IMR-90 (cell line): ENCODE measurements around the gene SOX5. TPM values are rescaled to one million over a fixed set of nuclear protein-coding genes. Genes with fewer than 3 reads are reported as not detected.

ENCODE experiments used
- ATAC-seq: fragments of 200-7000 bp; cut with Tn5 transposase; 2 replicates; pipeline ENCODE4 v1.9.1; 2020; ENCODE audit warnings: low read depth, mild to moderate bottlenecking, moderate library complexity
- BruUV-seq: library from RNA; stranded (reverse); fragments of 400-500 nt; replicated peaks from 2 replicates; lab custom pipeline; 2021; lab: Mats Ljungman, UMichigan
- CTCF ChIA-PET: fragments of 300-600 bp; formaldehyde crosslinking; extraction: SDS; loops from one replicate; lab custom pipeline; 2021; ENCODE audit warnings: antibody characterized with exemption; lab: Yijun Ruan, JAX
- POLR2A ChIA-PET: fragments of 300-600 bp; sonication (Branson Sonifier 250); formaldehyde crosslinking; loops from one replicate; lab custom pipeline; 2022; ENCODE audit warnings: antibody characterized with exemption; ENCODE audit not compliant: unreplicated experiment; lab: Charles Lee
- DNase-seq: peaks from one replicate; pipeline ENCODE4 v3.0.0; 2013
- H2AFZ ChIP-seq: replicated peaks from 2 replicates; pipeline ENCODE3; 2013; ENCODE audit warnings: low read length, mild to moderate bottlenecking; ENCODE audit not compliant: poor library complexity
- H2AK5ac ChIP-seq: 2 replicates; pipeline ENCODE4 v1.6.1; 2013; ENCODE audit warnings: low read depth, low read length, inconsistent platforms
- H2AK9ac ChIP-seq: replicated peaks from 2 replicates; pipeline ENCODE3; 2013; ENCODE audit warnings: mild to moderate bottlenecking, low read depth, low read length, moderate library complexity; ENCODE audit not compliant: poor library complexity
- H2BK120ac ChIP-seq: 2 replicates; pipeline ENCODE4 v1.6.1; 2013; ENCODE audit warnings: low read depth, low read length, inconsistent platforms
- H2BK15ac ChIP-seq: 3 replicates; pipeline ENCODE4 v1.6.1; 2013; ENCODE audit warnings: low read depth, low read length, inconsistent platforms
- H2BK20ac ChIP-seq: 2 replicates; pipeline ENCODE4 v1.6.1; 2013; ENCODE audit warnings: low read depth, mild to moderate bottlenecking, inconsistent platforms, low read length, moderate library complexity
- H2BK5ac ChIP-seq: 2 replicates; pipeline ENCODE4 v1.6.1; 2013; ENCODE audit warnings: mild to moderate bottlenecking, low read depth, low read length, inconsistent platforms; ENCODE audit not compliant: poor library complexity, severe bottlenecking
- H3K14ac ChIP-seq: replicated peaks from 2 replicates; pipeline ENCODE4 v1.6.1; 2013; ENCODE audit warnings: low read depth, low read length, inconsistent platforms
- H3K18ac ChIP-seq: 2 replicates; pipeline ENCODE4 v1.6.1; 2013; ENCODE audit warnings: low read depth, low read length, control low read depth
- H3K23ac ChIP-seq: 2 replicates; pipeline ENCODE4 v1.6.1; 2013; ENCODE audit warnings: low read depth, low read length, inconsistent platforms
- H3K27ac ChIP-seq: 2 replicates; pipeline ENCODE4 v1.5.1; 2013; ENCODE audit warnings: mild to moderate bottlenecking, control low read depth, low read length; ENCODE audit not compliant: insufficient read depth
- H3K27me3 ChIP-seq: 2 replicates; pipeline ENCODE4 v1.6.1; 2013; ENCODE audit warnings: low read length; ENCODE audit not compliant: control insufficient read depth, insufficient read depth
- H3K36me3 ChIP-seq: 2 replicates; pipeline ENCODE4 v1.6.1; 2013; ENCODE audit warnings: low read length, mixed read lengths; ENCODE audit not compliant: control insufficient read depth, insufficient read depth
- H3K4ac ChIP-seq: 2 replicates; pipeline ENCODE4 v1.6.1; 2013; ENCODE audit warnings: low read depth, low read length, inconsistent platforms
- H3K4me1 ChIP-seq: 2 replicates; pipeline ENCODE4 v1.6.1; 2013; ENCODE audit warnings: low read length, mixed read lengths; ENCODE audit not compliant: control insufficient read depth, insufficient read depth
- H3K4me2 ChIP-seq: 2 replicates; pipeline ENCODE4 v1.6.1; 2013; ENCODE audit warnings: low read depth, mild to moderate bottlenecking, control low read depth, low read length, moderate library complexity
- H3K4me3 ChIP-seq: 2 replicates; pipeline ENCODE4 v1.5.1; 2013; ENCODE audit warnings: low read depth, mild to moderate bottlenecking, control low read depth, low read length, moderate library complexity; ENCODE audit not compliant: insufficient read depth
- H3K56ac ChIP-seq: 2 replicates; pipeline ENCODE4 v1.6.1; 2013; ENCODE audit warnings: low read length, inconsistent platforms; ENCODE audit not compliant: insufficient read depth; ENCODE audit errors: extremely low read depth
- H3K79me1 ChIP-seq, 2 experiments: 2 replicates each; pipeline ENCODE4 v1.6.1; 2013; ENCODE audit warnings: low read length in 2 of 2, inconsistent platforms in 1 of 2, low read depth in 1 of 2
- H3K9ac ChIP-seq: 2 replicates; pipeline ENCODE4 v1.6.1; 2013; ENCODE audit warnings: low read depth, low read length, control low read depth
- H3K9me1 ChIP-seq: 2 replicates; pipeline ENCODE4 v1.6.1; 2013; ENCODE audit warnings: low read length, inconsistent platforms; ENCODE audit not compliant: insufficient read depth
- H3K9me3 ChIP-seq: 2 replicates; pipeline ENCODE4 v1.6.1; 2013; ENCODE audit warnings: low read length; ENCODE audit not compliant: control insufficient read depth, insufficient read depth
- H4K20me1 ChIP-seq: 2 replicates; pipeline ENCODE4 v1.6.1; 2013; ENCODE audit warnings: low read length, inconsistent platforms; ENCODE audit not compliant: insufficient read depth
- H4K5ac ChIP-seq: 2 replicates; pipeline ENCODE4 v1.6.1; 2013; ENCODE audit warnings: mild to moderate bottlenecking, low read depth, low read length, control low read depth
- H4K8ac ChIP-seq, 2 experiments: 2 replicates each; pipeline ENCODE4 v1.6.1; 2013; ENCODE audit warnings: low read depth in 2 of 2, low read length in 2 of 2, control low read depth in 1 of 2, inconsistent platforms in 1 of 2
- H4K91ac ChIP-seq: 2 replicates; pipeline ENCODE4 v1.6.1; 2013; ENCODE audit warnings: low read depth, low read length, inconsistent platforms; ENCODE audit not compliant: insufficient read depth
- CHD1 ChIP-seq: IDR thresholded peaks from 2 replicates; pipeline ENCODE4 v1.6.1; 2012; ENCODE audit warnings: low read depth, low read length, improper control_type of control experiment
- FOS ChIP-seq: fragments of 150-350 bp; IDR thresholded peaks from 2 replicates; pipeline ENCODE4 v1.6.1; 2016; ENCODE audit warnings: low read depth, low read length
- MAFK ChIP-seq: IDR thresholded peaks from 2 replicates; pipeline ENCODE4 v1.6.1; 2012; ENCODE audit warnings: low read depth, low read length, improper control_type of control experiment
- MXI1 ChIP-seq: IDR thresholded peaks from 2 replicates; pipeline ENCODE4 v1.6.1; 2012; ENCODE audit warnings: low read depth, mild to moderate bottlenecking, low read length, moderate library complexity, borderline replicate concordance
- NFE2L2 ChIP-seq: fragments of 150-350 bp; IDR thresholded peaks from 2 replicates; pipeline ENCODE4 v1.6.1; 2016; ENCODE audit warnings: low read depth, mild to moderate bottlenecking, low read length
- POLR2A ChIP-seq: IDR thresholded peaks from 2 replicates; pipeline ENCODE4 v1.6.1; 2012; ENCODE audit warnings: mild to moderate bottlenecking, low read depth, low read length
- RCOR1 ChIP-seq: IDR thresholded peaks from 2 replicates; pipeline ENCODE4 v1.6.1; 2012; ENCODE audit warnings: mild to moderate bottlenecking, low read length, improper control_type of control experiment; ENCODE audit not compliant: insufficient replicate concordance
- WGBS, 2 experiments: methylation state at CpG; one replicate each; pipeline versions ENCODE4 v1.1.5 to v1.1.7; 2013; ENCODE audit warnings: missing lambda C conversion rate in 2 of 2; ENCODE audit not compliant: insufficient read length in 1 of 2; ENCODE audit errors: extremely low coverage in 2 of 2; 5-methylcytosine and 5-hydroxymethylcytosine counted together
- dilution Hi-C: fragments of 300-500 bp; cut with HindIII; formaldehyde crosslinking; loops from one replicate; pipeline ENCODE4 v1.14.3; 2018; ENCODE audit warnings: low sequenced_read_pairs; ENCODE audit not compliant: unreplicated experiment
- in situ Hi-C: fragments of 300-500 bp; cut with MboI; formaldehyde crosslinking; loops from 3 replicates; pipeline ENCODE4 v1.14.3; 2019; ENCODE audit warnings: low sequenced_read_pairs, inconsistent platforms, mixed read lengths
- intact Hi-C: fragments of 100-400 bp; cut with micrococcal nuclease; formaldehyde crosslinking; loops from 2 replicates; pipeline ENCODE4 v1.10.0; 2022
- polyA plus RNA-seq, 3 experiments: library from polyadenylated mRNA; depleted of rRNA; stranded (reverse); fragments of >200 nt; gene quantifications; 2 replicates each; pipeline ENCODE4 v1.2.3, GENCODE V29; 2012; ENCODE audit warnings: low replicate concordance in 1 of 3
- total RNA-seq: library from RNA; depleted of rRNA; stranded (reverse); fragments of >200 nt; gene quantifications from 2 replicates; pipeline ENCODE4 v1.2.3, GENCODE V29; 2012
- TF ChIP-seq, protein P1 (sequence below): fragments of 150-350 bp; IDR thresholded peaks from 2 replicates; pipeline ENCODE4 v1.6.1; 2017; ENCODE audit warnings: mild to moderate bottlenecking, antibody characterized with exemption, low read length, low read depth
- TF ChIP-seq, protein P2 (sequence below): conservative IDR thresholded peaks from 2 replicates; pipeline ENCODE4 v1.5.1; 2012; ENCODE audit warnings: mild to moderate bottlenecking, low read depth, low read length, improper control_type of control experiment

Gene SOX5
- total and polyA plus RNA-seq, 2 of the 4 experiments (the other 2 are of a cell fraction), result 1.1 to 13.1 TPM

DNA sequence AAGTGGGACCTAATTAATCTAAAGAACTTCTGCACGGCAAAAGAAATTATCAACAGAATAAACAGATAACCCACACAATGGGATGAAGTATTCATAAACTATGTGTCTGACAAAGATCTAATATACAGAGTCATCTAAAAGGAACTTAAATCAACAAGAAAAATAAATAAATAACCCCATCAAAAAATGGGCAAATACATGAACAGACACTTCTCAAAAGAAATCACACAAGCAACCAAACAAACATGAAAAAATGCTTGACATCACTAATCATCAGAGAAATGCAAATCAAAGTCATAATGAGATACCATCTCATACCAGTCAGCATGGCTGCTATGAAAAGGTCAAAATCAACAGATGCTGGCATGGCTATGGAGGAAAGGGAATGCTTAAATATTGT, 466.9 kb downstream of the SOX5 start:
- H3K36me3 ChIP-seq, result no peaks in the 10 kb centered on the region
- H4K91ac ChIP-seq, result no peak overlapping the region
- no peaks in the 10 kb centered on the region for H4K20me1 ChIP-seq
- no peak for TF ChIP-seq RCOR1
- TF ChIP-seq, protein P1, sequence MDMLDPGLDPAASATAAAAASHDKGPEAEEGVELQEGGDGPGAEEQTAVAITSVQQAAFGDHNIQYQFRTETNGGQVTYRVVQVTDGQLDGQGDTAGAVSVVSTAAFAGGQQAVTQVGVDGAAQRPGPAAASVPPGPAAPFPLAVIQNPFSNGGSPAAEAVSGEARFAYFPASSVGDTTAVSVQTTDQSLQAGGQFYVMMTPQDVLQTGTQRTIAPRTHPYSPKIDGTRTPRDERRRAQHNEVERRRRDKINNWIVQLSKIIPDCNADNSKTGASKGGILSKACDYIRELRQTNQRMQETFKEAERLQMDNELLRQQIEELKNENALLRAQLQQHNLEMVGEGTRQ, result no peak
- TF ChIP-seq FOS, result no peak
- no peak for TF ChIP-seq MAFK
- TF ChIP-seq, protein P2, sequence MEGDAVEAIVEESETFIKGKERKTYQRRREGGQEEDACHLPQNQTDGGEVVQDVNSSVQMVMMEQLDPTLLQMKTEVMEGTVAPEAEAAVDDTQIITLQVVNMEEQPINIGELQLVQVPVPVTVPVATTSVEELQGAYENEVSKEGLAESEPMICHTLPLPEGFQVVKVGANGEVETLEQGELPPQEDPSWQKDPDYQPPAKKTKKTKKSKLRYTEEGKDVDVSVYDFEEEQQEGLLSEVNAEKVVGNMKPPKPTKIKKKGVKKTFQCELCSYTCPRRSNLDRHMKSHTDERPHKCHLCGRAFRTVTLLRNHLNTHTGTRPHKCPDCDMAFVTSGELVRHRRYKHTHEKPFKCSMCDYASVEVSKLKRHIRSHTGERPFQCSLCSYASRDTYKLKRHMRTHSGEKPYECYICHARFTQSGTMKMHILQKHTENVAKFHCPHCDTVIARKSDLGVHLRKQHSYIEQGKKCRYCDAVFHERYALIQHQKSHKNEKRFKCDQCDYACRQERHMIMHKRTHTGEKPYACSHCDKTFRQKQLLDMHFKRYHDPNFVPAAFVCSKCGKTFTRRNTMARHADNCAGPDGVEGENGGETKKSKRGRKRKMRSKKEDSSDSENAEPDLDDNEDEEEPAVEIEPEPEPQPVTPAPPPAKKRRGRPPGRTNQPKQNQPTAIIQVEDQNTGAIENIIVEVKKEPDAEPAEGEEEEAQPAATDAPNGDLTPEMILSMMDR, result no peak
- TF ChIP-seq MXI1, result no peak
- no peak for TF ChIP-seq POLR2A
- no peak for TF ChIP-seq NFE2L2
- TF ChIP-seq CHD1, result no peak
- no peak overlapping the region for H2BK15ac ChIP-seq
- BruUV-seq, result no TSS peak
- H2AK5ac ChIP-seq, result no peak overlapping the region
- H3K4me3 ChIP-seq, result no peak overlapping the region
- H3K27ac ChIP-seq, result no peak overlapping the region
- no peak overlapping the region for H3K4me2 ChIP-seq
- no peak overlapping the region for H2BK20ac ChIP-seq
- DNase-seq, result no peak
- H3K27me3 ChIP-seq, result no peaks in the 10 kb centered on the region
- no peaks in the 10 kb centered on the region for H3K4me1 ChIP-seq
- dilution Hi-C loops (no loop called here), in situ Hi-C loops (no loop called here), intact Hi-C loops (no loop called here)
- ChIA-PET POLR2A (no interaction called here), CTCF (no interaction called here)
- no peak overlapping the region for H4K5ac ChIP-seq
- ATAC-seq, result no peak
- H3K23ac ChIP-seq, result no peak overlapping the region
- WGBS, 2 experiments, result no CpG with 5 or more reads among the region's 1 CpG
- H3K9ac ChIP-seq, result no peak overlapping the region
- H3K9me1 ChIP-seq, result no peaks in the 10 kb centered on the region
- no peak overlapping the region for H3K4ac ChIP-seq
- H3K9me3 ChIP-seq, result no peaks in the 10 kb centered on the region
- no peak overlapping the region for H3K56ac ChIP-seq
- H3K14ac ChIP-seq, result no peak overlapping the region
- no peak overlapping the region for H4K8ac ChIP-seq
- no peak overlapping the region for H2AK9ac ChIP-seq
- H2BK120ac ChIP-seq, result no peak overlapping the region
- no peaks in the 10 kb centered on the region for H3K79me1 ChIP-seq
- no peak overlapping the region for H2BK5ac ChIP-seq
- H2AFZ ChIP-seq, result no peak overlapping the region
- no peak overlapping the region for H3K18ac ChIP-seq
